ENCODE results near the gene CELF5. TPM values are rescaled to one million over a fixed set of nuclear protein-coding genes. Genes with fewer than 3 reads are reported as not detected.

The CELF5 gene
- polyA plus RNA-seq, 4 donors: 0.53 to 0.70 (median 0.54) TPM; not detected in 1

DNA sequence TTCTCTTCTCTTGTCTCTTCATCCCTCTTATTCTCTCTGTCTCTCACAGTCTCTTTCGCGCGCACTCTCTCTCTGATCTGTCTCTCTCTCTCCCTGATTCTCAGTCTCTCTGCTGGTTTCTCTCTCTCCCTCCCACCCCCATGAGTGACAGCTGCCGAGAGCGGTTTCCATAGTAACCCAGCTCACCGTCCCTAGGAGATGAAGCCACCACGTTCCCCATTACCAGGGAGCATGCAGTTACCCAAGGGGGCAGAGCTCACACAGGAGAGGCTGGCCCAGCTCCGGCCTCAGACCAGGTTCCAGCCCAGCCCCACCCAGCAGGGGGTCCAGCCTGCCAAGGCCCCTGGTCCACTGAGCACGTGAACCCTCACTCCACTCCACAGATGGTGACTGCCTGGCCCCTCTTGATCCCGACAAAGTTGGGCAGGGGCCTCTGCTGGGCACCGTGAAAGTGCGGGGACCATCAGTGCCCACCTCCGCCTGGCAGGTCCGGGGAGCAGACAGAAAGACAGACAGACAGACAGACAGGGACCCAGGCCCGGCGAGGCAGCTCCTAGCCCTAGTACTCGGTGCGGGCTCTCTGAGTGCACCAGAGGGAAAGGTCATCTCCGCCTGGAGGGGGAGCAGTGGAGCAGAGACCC lies 50.6 kb downstream of the CELF5 start:
- FAIRE-seq: no peak
- Histone ChIP-seq H3K4me3 (ENCODE audit: low read depth in 1 of 3, low read length in 3 of 3) (peak overlapping the region in 1 of 3 donors; percentile 16), H3K4me1 (ENCODE audit: control insufficient read depth in 3 of 3, insufficient read depth in 2 of 3, low read depth in 1 of 3, low read length in 2 of 3) (peaks cover 0 to 6% (median 0%) of the 10 kb centered on the region in 3 donors), H3K36me3 (ENCODE audit: control insufficient read depth in 3 of 3, insufficient read depth in 2 of 3, low read depth in 1 of 3, low read length in 3 of 3) (no peaks in the 10 kb centered on the region), H3K9me3 (ENCODE audit: control insufficient read depth in 2 of 2, insufficient read depth in 1 of 2, low read depth in 1 of 2, low read length in 1 of 2) (peaks cover 0 to 9% of the 10 kb centered on the region in 2 donors), H3K27ac (ENCODE audit: low read depth in 1 of 3, low read length in 2 of 3) (peak overlapping the region in 1 of 3 donors; percentile 10), H3K27me3 (ENCODE audit: control insufficient read depth in 3 of 3, insufficient read depth in 3 of 3, low read length in 3 of 3) (peaks cover 0 to 37% (median 23%) of the 10 kb centered on the region in 3 donors)
- DNase-seq: no peak
- WGBS, 3 donors: 11 to 17% (median 14%) methylated on average over 19 of the region's 19 CpGs

DNA sequence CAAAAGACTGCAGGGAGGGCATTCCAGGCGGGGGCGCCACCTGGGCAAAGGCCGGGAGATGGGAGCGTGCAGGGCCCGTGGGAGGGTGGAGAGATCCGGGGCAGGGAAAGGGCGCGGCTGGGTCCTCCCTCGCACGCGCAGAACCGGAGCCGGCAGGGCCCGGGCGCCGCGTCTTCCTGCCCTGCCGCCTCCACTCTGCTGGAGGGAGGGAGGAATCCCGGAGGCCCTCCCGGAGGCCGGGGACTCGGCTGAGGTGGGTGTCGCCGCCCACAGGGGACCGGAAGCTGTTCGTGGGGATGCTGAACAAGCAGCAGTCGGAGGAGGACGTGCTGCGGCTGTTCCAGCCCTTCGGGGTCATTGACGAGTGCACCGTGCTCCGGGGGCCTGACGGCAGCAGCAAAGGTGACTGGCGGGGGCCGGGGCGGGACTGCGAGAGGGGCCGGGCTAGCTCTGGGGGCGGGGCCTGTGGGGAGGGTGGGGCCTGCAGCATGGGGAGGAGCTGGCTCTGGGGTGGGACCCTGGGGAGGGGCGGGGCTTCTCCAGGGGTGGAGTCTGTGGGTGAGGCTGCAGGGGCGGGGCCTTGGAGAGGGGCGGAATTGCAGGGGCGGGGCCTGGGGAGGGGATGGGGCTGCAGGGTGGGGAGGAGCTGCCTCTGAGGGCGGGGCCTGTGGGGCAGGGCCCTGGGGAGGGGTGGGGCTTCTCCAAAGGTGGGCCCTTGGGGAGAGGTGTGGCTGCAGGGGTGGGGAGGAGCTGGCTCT lies 51.3 kb downstream of the CELF5 start:
- H3K4me3 ChIP-seq (ENCODE audit: low read depth in 1 of 3, low read length in 3 of 3): peak overlapping the region in 2 of 3 donors; percentile 16 to 22

DNA sequence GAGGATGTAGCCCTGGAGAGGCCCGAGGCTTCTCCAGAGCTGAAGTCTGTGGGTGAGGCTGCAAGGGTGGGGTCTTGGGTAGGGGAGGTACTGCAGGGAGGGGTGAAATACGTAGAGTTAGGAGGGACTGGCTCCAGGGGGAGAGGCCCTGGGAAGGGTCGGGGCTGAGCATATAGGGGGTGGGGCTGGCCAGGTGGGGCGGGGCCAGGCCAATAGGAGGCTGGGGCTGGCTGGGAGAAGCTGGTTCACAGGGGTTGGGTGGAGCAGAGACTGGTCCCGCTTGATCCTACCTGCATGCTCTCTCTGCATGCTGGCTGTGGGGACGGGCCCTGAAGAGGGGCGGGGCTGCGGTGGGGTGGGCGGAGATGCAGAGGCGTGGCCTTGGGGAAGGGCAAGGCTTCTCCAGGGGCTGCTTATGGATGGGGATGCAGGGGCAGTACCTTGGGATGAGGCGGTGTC lies 51.9 kb downstream of the CELF5 start:
- H3K4me1 ChIP-seq (ENCODE audit: control insufficient read depth in 3 of 3, insufficient read depth in 2 of 3, low read depth in 1 of 3, low read length in 2 of 3): peaks cover 0 to 6% (median 0%) of the 10 kb centered on the region in 3 donors
- peak in 1 of 2 donors; percentile 52 for DNase-seq
- no peak overlapping the region for H3K27ac ChIP-seq (ENCODE audit: low read depth in 1 of 3, low read length in 2 of 3)
- H3K27me3 ChIP-seq (ENCODE audit: control insufficient read depth in 3 of 3, insufficient read depth in 3 of 3, low read length in 3 of 3): peaks cover 0 to 31% (median 22%) of the 10 kb centered on the region in 3 donors
- 1 to 10% (median 5%) methylated on average over 8 to 11 of the region's 11 CpGs for WGBS, 3 donors
- peaks cover 0 to 9% of the 10 kb centered on the region in 2 donors for H3K9me3 ChIP-seq (ENCODE audit: control insufficient read depth in 2 of 2, insufficient read depth in 1 of 2, low read depth in 1 of 2, low read length in 1 of 2)
- FAIRE-seq: no peak
- H3K4me3 ChIP-seq (ENCODE audit: low read depth in 1 of 3, low read length in 3 of 3): no peak overlapping the region
- no peaks in the 10 kb centered on the region for H3K36me3 ChIP-seq (ENCODE audit: control insufficient read depth in 3 of 3, insufficient read depth in 2 of 3, low read depth in 1 of 3, low read length in 3 of 3)

More for the DNA sequence above, 51.3 kb downstream of the CELF5 start:
- DNase-seq (peak; percentile 74), FAIRE-seq (no peak)
- peaks cover 0 to 35% (median 23%) of the 10 kb centered on the region in 3 donors for H3K27me3 ChIP-seq (ENCODE audit: control insufficient read depth in 3 of 3, insufficient read depth in 3 of 3, low read length in 3 of 3)
- H3K36me3 ChIP-seq (ENCODE audit: control insufficient read depth in 3 of 3, insufficient read depth in 2 of 3, low read depth in 1 of 3, low read length in 3 of 3): no peaks in the 10 kb centered on the region
- peak overlapping the region in 1 of 3 donors; percentile 10 for H3K27ac ChIP-seq (ENCODE audit: low read depth in 1 of 3, low read length in 2 of 3)
- peaks cover 0 to 9% of the 10 kb centered on the region in 2 donors for H3K9me3 ChIP-seq (ENCODE audit: control insufficient read depth in 2 of 2, insufficient read depth in 1 of 2, low read depth in 1 of 2, low read length in 1 of 2)
- 0 to 1% (median 1%) methylated on average over 28 to 45 of the region's 45 CpGs for WGBS, 3 donors
- peaks cover 0 to 6% (median 0%) of the 10 kb centered on the region in 3 donors for H3K4me1 ChIP-seq (ENCODE audit: control insufficient read depth in 3 of 3, insufficient read depth in 2 of 3, low read depth in 1 of 3, low read length in 2 of 3)

DNA sequence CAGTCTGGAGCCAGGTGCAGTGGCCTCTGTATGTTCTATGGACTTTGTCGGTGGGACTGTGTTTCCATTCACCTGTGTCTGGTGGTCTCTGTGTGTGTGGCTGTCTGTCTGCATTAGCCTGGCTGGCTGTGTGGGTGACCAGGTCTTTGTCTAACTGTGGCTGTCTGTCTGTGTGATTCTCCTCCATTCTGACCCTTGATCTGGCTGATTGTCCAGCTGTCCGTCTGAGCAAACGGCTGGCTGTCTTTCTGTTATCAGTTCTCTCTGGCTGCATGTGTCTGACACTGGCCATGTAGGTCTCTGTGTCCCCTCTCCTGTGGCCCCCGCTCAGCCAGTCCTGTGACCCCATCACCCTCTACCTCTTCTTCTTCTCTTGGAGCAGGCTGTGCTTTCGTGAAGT lies 53.2 kb downstream of the CELF5 start:
- no peaks in the 10 kb centered on the region for H3K36me3 ChIP-seq (ENCODE audit: control insufficient read depth in 3 of 3, insufficient read depth in 2 of 3, low read depth in 1 of 3, low read length in 3 of 3)
- 44 to 60% (median 55%) methylated on average over 5 of the region's 5 CpGs for WGBS, 3 donors
- no peak overlapping the region for H3K27ac ChIP-seq (ENCODE audit: low read depth in 1 of 3, low read length in 2 of 3)
- peaks cover 0 to 24% (median 14%) of the 10 kb centered on the region in 3 donors for H3K27me3 ChIP-seq (ENCODE audit: control insufficient read depth in 3 of 3, insufficient read depth in 3 of 3, low read length in 3 of 3)
- H3K4me3 ChIP-seq (ENCODE audit: low read depth in 1 of 3, low read length in 3 of 3): no peak overlapping the region
- no peak for FAIRE-seq
- DNase-seq: no peak
- peaks cover 0 to 8% of the 10 kb centered on the region in 2 donors for H3K9me3 ChIP-seq (ENCODE audit: control insufficient read depth in 2 of 2, insufficient read depth in 1 of 2, low read depth in 1 of 2, low read length in 1 of 2)
- H3K4me1 ChIP-seq (ENCODE audit: control insufficient read depth in 3 of 3, insufficient read depth in 2 of 3, low read depth in 1 of 3, low read length in 2 of 3): peaks cover 0 to 6% (median 0%) of the 10 kb centered on the region in 3 donors

DNA sequence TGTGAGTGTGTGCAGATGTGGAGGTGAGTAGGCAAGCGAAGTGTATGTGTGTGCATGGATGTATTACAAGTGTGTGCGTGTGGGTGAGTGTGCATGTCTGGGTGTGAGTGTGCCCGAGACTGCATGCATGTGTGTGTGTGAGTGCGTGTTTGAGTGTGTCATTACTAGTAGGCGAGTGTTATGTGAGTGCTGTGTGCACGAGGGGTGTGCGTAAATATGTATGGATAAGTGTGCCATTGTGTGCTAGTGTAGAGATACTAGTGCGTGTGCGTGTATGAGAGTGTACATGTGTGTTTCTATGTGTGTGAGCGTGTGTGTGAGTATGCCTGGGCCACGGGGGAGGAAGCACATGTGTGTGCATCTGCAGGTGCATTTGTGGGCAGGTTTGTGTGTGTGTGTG lies 53.8 kb downstream of the CELF5 start:
- peaks cover 0 to 20% (median 8%) of the 10 kb centered on the region in 3 donors for H3K27me3 ChIP-seq (ENCODE audit: control insufficient read depth in 3 of 3, insufficient read depth in 3 of 3, low read length in 3 of 3)
- 83 to 89% (median 87%) methylated on average over 11 of the region's 11 CpGs for WGBS, 3 donors
- H3K36me3 ChIP-seq (ENCODE audit: control insufficient read depth in 3 of 3, insufficient read depth in 2 of 3, low read depth in 1 of 3, low read length in 3 of 3): no peaks in the 10 kb centered on the region
- peaks cover 0 to 2% of the 10 kb centered on the region in 2 donors for H3K9me3 ChIP-seq (ENCODE audit: control insufficient read depth in 2 of 2, insufficient read depth in 1 of 2, low read depth in 1 of 2, low read length in 1 of 2)
- H3K27ac ChIP-seq (ENCODE audit: low read depth in 1 of 3, low read length in 2 of 3): no peak overlapping the region
- DNase-seq (no peak), FAIRE-seq (no peak)
- H3K4me1 ChIP-seq (ENCODE audit: control insufficient read depth in 3 of 3, insufficient read depth in 2 of 3, low read depth in 1 of 3, low read length in 2 of 3): peaks cover 0 to 6% (median 0%) of the 10 kb centered on the region in 3 donors
- H3K4me3 ChIP-seq (ENCODE audit: low read depth in 1 of 3, low read length in 3 of 3): no peak overlapping the region

DNA sequence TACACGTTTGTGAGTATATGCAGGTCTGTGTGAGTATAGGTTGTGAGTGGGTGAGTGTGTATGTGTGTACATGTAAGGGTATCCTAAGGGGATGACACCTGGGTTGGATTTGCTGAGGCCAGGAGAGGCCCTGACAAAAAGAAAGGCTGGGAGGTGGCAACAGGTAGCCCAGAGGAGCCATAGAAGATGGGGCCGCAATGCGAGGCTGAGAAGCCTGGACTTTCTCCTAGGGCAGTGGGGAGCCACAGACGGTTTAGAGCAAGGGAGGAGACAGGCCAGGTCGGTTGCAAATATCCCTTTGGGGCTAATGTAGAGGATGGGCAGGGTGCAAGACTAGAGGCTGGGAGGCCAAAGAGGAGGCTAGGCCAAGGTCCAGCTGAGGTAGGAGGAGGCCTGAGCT lies 54.3 kb downstream of the CELF5 start:
- no peak overlapping the region for H3K27ac ChIP-seq (ENCODE audit: low read depth in 1 of 3, low read length in 2 of 3)
- peaks cover 0 to 19% (median 6%) of the 10 kb centered on the region in 3 donors for H3K27me3 ChIP-seq (ENCODE audit: control insufficient read depth in 3 of 3, insufficient read depth in 3 of 3, low read length in 3 of 3)
- peaks cover 0 to 6% (median 0%) of the 10 kb centered on the region in 3 donors for H3K4me1 ChIP-seq (ENCODE audit: control insufficient read depth in 3 of 3, insufficient read depth in 2 of 3, low read depth in 1 of 3, low read length in 2 of 3)
- H3K9me3 ChIP-seq (ENCODE audit: control insufficient read depth in 2 of 2, insufficient read depth in 1 of 2, low read depth in 1 of 2, low read length in 1 of 2): no peaks in the 10 kb centered on the region
- no peak for FAIRE-seq
- no peaks in the 10 kb centered on the region for H3K36me3 ChIP-seq (ENCODE audit: control insufficient read depth in 3 of 3, insufficient read depth in 2 of 3, low read depth in 1 of 3, low read length in 3 of 3)
- DNase-seq: no peak
- WGBS, 3 donors: 53 to 79% (median 68%) methylated on average over 5 of the region's 5 CpGs
- no peak overlapping the region for H3K4me3 ChIP-seq (ENCODE audit: low read depth in 1 of 3, low read length in 3 of 3)

DNA sequence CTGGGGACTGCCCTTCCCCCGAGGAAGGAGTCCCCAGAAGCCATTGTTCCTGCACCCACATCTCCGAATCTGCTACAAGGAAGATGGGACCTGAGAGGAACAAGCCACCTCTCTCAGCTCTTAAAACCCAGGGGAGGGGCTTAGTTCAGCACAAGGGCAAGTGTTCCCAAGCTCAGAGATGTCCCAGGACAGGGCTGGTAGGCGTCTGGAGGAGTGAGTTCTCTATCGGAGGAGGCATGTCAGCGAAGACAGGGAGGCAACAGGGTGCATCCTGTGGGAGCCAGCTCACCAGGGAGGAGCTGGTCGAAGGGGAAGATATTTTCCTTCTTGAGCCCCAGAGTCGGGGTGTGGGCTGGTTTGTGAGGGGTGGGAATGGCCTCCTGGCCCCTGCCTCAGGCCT lies 54.8 kb downstream of the CELF5 start:
- FAIRE-seq: no peak
- 69 to 76% (median 74%) methylated on average over 7 of the region's 7 CpGs for WGBS, 3 donors
- DNase-seq: no peak
- Histone ChIP-seq H3K4me1 (ENCODE audit: control insufficient read depth in 3 of 3, insufficient read depth in 2 of 3, low read depth in 1 of 3, low read length in 2 of 3) (peaks cover 0 to 8% (median 2%) of the 10 kb centered on the region in 3 donors), H3K27ac (ENCODE audit: low read depth in 1 of 3, low read length in 2 of 3) (no peak overlapping the region), H3K27me3 (ENCODE audit: control insufficient read depth in 3 of 3, insufficient read depth in 3 of 3, low read length in 3 of 3) (peaks cover 0 to 19% (median 3%) of the 10 kb centered on the region in 3 donors), H3K36me3 (ENCODE audit: control insufficient read depth in 3 of 3, insufficient read depth in 2 of 3, low read depth in 1 of 3, low read length in 3 of 3) (no peaks in the 10 kb centered on the region), H3K9me3 (ENCODE audit: control insufficient read depth in 2 of 2, insufficient read depth in 1 of 2, low read depth in 1 of 2, low read length in 1 of 2) (no peaks in the 10 kb centered on the region), H3K4me3 (ENCODE audit: low read depth in 1 of 3, low read length in 3 of 3) (no peak overlapping the region)

DNA sequence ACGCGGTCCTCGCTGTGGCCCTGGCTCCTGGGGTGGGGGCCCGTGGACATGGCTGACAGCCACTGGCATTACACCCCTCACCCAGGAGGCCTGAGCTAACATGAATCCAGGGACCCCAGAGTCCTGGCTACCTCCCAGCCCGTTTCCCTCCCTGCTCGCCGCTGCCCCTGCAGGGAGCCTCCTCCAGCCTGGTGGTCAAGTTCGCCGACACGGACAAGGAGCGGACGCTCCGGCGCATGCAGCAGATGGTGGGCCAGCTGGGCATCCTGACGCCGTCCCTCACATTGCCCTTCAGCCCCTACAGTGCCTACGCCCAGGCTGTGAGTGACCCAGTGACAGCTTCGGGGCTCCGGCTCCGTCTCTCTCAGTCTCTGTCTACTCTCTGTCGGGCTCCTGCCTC lies 56.6 kb downstream of the CELF5 start:
- no peak for FAIRE-seq

More for the DNA sequence above, 56.6 kb downstream of the CELF5 start:
- Histone ChIP-seq H3K36me3 (ENCODE audit: control insufficient read depth in 3 of 3, insufficient read depth in 2 of 3, low read depth in 1 of 3, low read length in 3 of 3) (no peaks in the 10 kb centered on the region), H3K4me1 (ENCODE audit: control insufficient read depth in 3 of 3, insufficient read depth in 2 of 3, low read depth in 1 of 3, low read length in 2 of 3) (peaks cover 6 to 7% (median 7%) of the 10 kb centered on the region in 3 donors), H3K27me3 (ENCODE audit: control insufficient read depth in 3 of 3, insufficient read depth in 3 of 3, low read length in 3 of 3) (peaks cover 0 to 7% (median 0%) of the 10 kb centered on the region in 3 donors), H3K27ac (ENCODE audit: low read depth in 1 of 3, low read length in 2 of 3) (no peak overlapping the region), H3K4me3 (ENCODE audit: low read depth in 1 of 3, low read length in 3 of 3) (no peak overlapping the region), H3K9me3 (ENCODE audit: control insufficient read depth in 2 of 2, insufficient read depth in 1 of 2, low read depth in 1 of 2, low read length in 1 of 2) (no peaks in the 10 kb centered on the region)
- WGBS, 3 donors: 78 to 83% (median 81%) methylated on average over 19 to 21 of the region's 21 CpGs
- no peak for DNase-seq
